Coronary artery (tissue), 2 donors: Measurements from ENCODE around the gene CD300H.

Experiments
- DNase-seq: peaks from one replicate; pipeline ENCODE4 v3.0.0-alpha.2; 2017; ENCODE audit warnings: low spot score
- H3K27ac ChIP-seq, 2 donors: fragments of 200-600 bp; sonication (generic); one replicate each; pipeline ENCODE4 v1.5.1; 2016 to 2019
- H3K4me3 ChIP-seq: fragments of 200-600 bp; sonication (generic); 2 replicates; pipeline ENCODE4 v1.5.1; 2016; ENCODE audit warnings: mild to moderate bottlenecking, moderate library complexity
- TF ChIP-seq, protein P1 (sequence below): fragments of 200-600 bp; sonication (generic); IDR thresholded peaks from one replicate; pipeline ENCODE4 v1.5.1; 2019; ENCODE audit warnings: antibody characterized with exemption

Gene CD300H

GRCh38 chr17:74550602-74551001, 16.7 kb downstream of the CD300H start:
- H3K27ac ChIP-seq: no peak overlapping the region
- no peak overlapping the region for H3K4me3 ChIP-seq
- no peak for DNase-seq
- TF ChIP-seq, protein P1, sequence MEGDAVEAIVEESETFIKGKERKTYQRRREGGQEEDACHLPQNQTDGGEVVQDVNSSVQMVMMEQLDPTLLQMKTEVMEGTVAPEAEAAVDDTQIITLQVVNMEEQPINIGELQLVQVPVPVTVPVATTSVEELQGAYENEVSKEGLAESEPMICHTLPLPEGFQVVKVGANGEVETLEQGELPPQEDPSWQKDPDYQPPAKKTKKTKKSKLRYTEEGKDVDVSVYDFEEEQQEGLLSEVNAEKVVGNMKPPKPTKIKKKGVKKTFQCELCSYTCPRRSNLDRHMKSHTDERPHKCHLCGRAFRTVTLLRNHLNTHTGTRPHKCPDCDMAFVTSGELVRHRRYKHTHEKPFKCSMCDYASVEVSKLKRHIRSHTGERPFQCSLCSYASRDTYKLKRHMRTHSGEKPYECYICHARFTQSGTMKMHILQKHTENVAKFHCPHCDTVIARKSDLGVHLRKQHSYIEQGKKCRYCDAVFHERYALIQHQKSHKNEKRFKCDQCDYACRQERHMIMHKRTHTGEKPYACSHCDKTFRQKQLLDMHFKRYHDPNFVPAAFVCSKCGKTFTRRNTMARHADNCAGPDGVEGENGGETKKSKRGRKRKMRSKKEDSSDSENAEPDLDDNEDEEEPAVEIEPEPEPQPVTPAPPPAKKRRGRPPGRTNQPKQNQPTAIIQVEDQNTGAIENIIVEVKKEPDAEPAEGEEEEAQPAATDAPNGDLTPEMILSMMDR: no peak

DNA sequence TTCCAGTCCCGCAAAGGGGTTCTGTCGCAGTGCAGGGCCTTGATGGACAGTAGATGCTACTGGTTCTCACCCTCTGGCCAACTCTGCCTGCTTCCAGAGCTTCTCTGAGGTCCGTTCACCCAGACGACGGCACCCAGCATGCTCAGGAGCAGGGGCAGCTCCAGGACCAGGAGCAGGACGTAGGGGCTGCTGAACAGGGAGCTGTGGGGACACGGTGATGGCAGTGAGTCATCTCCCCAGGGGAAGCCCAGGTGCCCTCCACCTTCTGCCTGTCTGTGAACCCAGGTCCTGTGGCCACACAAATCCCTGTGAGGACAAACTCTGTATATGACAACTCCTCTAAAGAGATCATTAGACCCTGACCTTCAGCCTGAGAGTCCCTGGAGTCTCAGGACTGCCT, 18.0 kb downstream of the CD300H start:
- no peak overlapping the region for H3K27ac ChIP-seq
- no peak for DNase-seq
- TF ChIP-seq, protein P1: no peak
- H3K4me3 ChIP-seq: no peak overlapping the region

DNA sequence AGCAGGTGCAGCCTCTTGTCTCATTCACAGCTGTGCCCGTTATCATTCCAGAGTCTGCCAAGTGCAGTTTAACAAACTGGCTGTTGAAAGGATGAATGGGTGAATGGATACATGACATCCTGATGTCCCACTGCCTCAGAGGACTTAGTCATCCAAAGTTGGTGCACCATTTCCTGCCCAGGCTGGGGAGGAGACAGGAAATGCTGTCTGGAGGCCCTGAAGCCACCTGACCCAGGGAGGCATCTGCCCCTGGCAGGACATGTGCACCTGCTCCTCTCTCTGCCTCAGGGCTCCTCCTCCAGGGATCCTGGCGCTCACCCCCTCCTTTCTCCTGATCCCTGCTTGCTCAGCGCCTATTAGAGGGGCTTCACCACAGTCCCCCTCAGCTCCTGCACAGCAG, 19.6 kb downstream of the CD300H start:
- TF ChIP-seq, protein P1: no peak
- no peak overlapping the region for H3K27ac ChIP-seq
- no peak for DNase-seq
- no peak overlapping the region for H3K4me3 ChIP-seq

GRCh38 chr17:74547264-74547663, 20.0 kb downstream of the CD300H start:
- TF ChIP-seq, protein P1: no peak
- no peak for DNase-seq
- Histone ChIP-seq H3K4me3 (no peak overlapping the region), H3K27ac (no peak overlapping the region)

- Histone ChIP-seq H3K27ac (peak overlapping the region in 1 of 2 donors; percentile 56), H3K4me3 (no peak overlapping the region)
- DNase-seq: no peak
- TF ChIP-seq, protein P1: no peak
Measured at GRCh38 chr17:74546586-74546985, 20.7 kb downstream of the CD300H start.

- Histone ChIP-seq H3K4me3 (peak within 1 kb of the TSS; percentile 56), H3K27ac (peak within 1 kb of the TSS in 1 of 2 donors; percentile 56)
- TF ChIP-seq, protein P1: no peak
- no peak for DNase-seq
Measured at GRCh38 chr17:74545843-74546230, 21.5 kb downstream of the CD300H start, which contains the start of gene CD300C. Gene CD300C, minus strand, starts transcription at chr17:74546115. Its CDS starts 333 bp downstream, at chr17:74545782.

GRCh38 chr17:74544991-74545842, 22.1 kb downstream of the CD300H start:
- TF ChIP-seq, protein P1: no peak
- peak overlapping the region; percentile 56 for H3K4me3 ChIP-seq
- peak overlapping the region in 1 of 2 donors; percentile 56 for H3K27ac ChIP-seq
- DNase-seq: no peak
